NCI-H146 (cell line): ENCODE data around the gene RNF14.
"Not testable (repeated sequence)": the region's sequence is repeated elsewhere in the genome, so short reads cannot be mapped to it uniquely, and the experiment has no call there.

Experiments
- DNase-seq: peaks from one replicate; lab custom pipeline; 2025; lab: John Stamatoyannopoulos, UW

RNF14 gene, protein sequence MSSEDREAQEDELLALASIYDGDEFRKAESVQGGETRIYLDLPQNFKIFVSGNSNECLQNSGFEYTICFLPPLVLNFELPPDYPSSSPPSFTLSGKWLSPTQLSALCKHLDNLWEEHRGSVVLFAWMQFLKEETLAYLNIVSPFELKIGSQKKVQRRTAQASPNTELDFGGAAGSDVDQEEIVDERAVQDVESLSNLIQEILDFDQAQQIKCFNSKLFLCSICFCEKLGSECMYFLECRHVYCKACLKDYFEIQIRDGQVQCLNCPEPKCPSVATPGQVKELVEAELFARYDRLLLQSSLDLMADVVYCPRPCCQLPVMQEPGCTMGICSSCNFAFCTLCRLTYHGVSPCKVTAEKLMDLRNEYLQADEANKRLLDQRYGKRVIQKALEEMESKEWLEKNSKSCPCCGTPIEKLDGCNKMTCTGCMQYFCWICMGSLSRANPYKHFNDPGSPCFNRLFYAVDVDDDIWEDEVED

DNA sequence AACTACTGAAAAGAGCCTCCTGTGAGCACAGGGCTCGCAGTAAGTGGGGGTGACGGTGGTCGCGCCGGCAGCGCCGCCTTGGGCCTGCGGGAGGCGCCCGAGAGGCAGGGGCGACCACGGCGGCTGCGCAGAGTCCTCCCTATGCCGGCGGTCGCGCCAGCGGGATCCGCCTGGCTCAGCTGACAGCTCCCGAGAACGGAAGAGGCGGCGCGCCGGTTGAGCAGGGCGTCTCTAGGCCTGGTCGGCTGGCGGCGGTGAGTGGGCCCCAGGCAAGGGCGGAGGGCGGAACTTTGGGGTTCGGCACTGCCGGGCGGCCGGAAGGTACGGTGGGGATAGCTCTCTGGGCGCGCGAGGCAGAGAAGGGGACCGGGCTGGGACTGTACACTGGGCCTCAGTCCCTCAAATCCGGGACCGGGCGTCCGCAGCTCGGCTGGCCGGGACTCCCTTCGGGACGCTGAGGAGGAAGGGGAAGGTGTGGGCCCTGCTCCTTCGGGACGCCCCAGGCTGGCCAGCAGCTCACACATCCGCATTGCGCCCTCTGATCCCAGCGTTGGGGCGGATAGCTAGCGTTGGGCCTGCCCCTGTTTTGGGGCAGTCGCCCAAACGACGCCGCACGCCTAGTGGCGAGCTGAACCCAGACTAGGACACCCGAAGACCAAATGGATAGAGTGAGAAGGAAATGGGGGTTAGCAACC lies at the start of gene RNF14:
Gene RNF14, plus strand, starts transcription at position 192 of the 695 bp plus-strand sequence. CDS start 4,484 bp downstream, outside the sequence.
- DNase-seq: peak; percentile 83

DNA sequence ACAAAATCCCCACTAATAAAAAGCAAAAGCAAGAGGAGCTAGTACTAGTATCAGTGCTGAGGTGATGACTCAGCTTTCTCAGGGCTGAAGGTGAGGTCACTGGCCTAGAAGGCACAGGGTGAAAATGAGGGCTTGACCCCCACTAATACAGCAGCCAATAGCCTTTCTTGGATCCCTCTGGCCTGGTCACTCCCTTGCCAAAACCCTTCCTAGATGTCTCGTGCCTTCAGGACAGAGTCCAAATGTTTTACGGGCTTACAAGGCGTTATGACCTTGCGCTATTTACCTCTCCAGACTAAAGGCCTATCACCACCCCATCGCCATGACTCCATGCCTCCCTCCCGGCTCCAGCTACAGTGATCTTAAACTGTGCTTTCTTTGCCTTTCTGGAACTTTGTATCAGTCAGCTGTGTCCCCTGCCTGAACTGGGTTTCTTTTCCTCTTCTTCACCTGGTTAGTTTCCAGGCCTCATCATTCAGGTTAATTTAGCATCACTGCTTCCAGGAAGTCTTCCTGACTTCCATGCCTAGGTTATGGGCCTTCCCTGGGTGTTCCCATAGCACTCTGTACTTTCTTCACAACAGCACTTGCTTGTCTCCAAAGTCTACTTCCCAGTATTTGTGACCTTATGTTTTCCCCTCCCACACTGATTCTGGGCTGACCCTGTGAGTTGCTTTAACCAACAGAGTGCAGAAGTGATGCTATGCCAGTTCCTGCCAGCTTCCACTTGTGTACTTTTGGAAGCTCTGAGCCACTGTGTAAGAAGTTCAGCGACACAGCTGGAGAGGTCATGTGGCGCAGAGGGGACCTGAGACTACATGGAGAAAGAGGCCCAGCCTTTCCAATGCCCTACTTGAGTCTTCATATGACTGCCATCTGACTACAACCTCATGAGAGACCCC lies 49.4 kb upstream of the RNF14 start:
- DNase-seq: no peak

DNA sequence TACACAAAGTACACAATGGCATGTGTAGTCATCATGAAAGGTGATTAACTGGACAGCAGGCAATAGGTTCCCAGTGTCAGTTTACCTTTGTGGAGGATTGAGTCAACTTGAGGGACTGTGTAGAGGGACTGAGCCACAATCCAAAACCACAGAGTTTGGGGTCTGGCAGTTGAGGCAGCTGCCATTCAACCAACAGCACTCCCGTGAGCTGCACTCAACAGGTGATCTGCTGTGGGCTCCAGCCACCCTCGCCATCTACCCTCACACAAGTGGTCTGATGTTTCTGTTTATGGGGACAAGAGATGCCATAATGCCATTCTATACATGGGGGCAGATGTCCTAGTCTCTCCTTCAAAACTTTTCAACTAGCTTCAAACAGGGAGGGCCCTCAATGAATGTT lies 48.1 kb upstream of the RNF14 start:
- no peak for DNase-seq

DNA sequence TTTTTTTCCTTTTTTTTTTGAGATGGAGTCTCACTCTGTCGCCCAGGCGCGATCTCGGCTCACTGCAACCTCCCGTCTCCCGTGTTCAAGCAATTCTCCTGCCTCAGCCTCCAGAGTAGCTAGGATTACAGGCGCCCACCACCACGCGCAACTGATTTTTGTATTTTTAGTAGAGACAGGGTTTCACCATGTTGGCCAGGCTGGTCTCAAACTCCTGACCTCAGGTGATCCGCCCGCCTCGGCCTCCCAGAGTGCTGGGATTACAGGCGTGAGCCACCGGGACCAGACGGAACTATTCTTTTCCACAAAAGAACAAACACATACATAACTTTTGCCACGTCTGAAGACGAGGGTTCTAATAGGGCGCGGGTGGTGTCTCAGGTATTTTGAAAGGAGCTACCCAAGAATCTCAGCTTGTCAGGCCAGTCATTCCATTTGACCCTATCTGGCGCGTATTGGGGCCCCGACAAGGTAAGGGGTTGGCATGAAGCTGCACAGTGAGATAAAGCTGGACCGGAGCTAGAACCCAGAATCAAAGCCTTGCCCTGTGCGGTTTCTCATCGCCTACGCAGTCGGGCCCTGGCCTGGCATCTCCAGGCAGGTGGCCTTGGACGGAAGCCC lies 46.0 kb upstream of the RNF14 start:
- not testable (repeated sequence) for DNase-seq

DNA sequence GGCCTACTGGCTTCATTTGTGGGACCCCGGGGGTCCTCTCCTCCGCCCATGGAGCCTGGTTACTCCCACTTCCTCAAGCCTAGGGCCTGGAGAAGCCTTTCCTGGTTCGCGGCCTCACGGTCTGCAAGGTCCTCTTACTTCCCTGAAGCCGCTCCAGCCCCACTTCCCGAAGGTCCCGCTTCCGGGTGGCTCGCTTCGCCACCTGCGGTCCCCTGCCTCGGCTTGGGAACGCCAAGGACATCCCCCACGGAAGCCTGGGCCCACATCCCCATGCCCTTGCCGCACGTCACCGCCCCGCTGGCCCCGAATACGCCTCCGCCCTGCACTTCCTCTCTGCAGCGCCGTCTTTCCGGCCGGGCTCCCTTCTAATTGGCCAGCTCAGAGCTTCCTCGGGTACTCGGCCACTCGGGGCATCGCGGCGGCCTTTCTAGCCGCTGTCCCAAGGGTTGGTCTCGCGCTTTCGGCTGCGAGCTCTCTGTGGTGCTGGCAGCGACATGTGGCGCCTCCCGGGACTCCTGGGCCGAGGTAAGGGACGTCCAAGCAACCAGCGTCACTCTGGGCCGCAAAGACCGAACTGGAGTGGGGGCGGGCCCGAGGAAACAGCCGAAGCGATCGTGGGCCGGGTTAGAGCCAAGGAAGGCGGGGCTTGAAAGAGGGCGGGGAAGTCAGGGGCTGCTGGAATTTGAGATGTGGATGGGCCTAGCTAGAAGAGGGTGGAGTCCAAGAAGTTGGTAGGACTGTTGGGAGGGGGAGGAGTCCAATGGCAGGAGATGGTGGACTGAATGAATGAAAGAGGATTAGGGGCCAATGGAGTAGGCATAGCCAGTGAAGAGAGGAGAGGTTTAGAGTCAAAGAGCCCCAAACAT lies 45.2 kb upstream of the RNF14 start, which contains the start of gene DELE1:
Gene DELE1, plus strand, starts transcription at position 424 of the 866 bp plus-strand sequence. Its CDS starts 71 bp downstream, at position 495.
- peak; percentile 86 for DNase-seq

DNA sequence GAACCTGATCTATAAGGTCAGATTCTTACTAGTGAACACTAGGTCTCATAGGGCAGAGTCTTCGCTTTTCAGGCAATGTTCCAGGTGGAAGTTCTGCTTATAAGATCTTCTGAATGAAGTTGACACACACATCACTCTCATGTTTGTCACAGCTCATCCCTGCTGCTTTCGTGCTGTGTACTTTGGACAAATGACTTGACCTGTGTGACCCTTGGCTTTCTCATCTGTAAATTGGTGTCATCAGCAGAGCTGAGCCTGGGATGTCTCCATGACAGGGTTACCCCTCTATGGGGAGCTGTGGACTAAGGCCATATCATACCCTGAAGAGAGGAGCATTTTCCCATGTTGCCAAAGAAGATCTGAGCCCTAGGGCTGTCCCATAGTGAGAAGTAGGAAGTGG lies 42.5 kb upstream of the RNF14 start:
- DNase-seq: no peak

DNA sequence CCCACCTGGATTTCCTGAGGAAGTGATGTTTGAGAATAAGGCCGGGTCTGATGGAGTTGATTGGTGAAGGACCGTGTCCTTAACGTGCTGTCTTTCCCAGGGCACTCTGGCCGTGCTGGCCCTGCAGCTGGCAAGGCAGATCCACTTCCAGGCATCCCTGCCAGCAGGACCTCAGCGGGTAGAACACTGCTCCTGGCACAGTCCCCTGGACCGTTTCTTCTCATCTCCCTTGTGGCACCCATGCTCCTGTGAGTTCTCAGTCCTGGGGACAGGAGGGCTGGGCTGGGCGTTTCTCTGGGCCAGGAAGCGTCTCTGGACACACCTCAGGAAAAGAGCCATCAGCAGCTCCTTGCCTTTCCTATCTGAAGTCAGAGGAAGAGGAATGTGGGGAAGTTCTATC lies 40.9 kb upstream of the RNF14 start:
- no peak for DNase-seq

DNA sequence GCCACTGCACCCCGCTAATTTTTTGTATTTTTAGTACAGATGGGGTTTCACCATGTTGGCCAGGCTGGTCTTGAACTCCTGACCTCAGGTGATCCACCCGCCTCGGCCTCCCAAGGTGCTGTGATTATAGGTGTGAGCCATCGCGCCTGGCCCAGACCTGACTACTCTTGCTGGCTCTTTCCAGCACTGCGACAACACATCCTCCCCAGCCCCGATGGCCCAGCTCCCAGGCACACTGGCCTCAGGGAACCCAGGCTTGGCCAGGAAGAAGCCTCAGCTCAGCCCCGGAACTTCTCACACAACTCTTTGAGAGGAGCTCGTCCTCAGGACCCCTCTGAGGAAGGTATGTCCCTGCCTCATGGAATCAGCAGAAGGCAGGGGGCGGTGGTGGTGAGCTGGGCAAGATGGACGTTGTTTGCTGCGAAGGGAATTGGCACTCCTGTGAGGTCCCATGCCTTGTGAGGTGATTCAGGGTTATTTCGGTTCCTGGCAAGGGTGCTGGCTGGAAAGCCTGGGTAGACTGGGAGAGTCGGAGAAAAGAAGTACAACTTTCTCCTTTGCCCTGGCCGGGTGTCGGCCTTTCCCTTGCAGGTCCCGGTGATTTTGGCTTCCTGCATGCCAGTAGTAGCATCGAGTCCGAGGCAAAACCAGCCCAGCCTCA lies 39.4 kb upstream of the RNF14 start:
- no peak for DNase-seq

DNA sequence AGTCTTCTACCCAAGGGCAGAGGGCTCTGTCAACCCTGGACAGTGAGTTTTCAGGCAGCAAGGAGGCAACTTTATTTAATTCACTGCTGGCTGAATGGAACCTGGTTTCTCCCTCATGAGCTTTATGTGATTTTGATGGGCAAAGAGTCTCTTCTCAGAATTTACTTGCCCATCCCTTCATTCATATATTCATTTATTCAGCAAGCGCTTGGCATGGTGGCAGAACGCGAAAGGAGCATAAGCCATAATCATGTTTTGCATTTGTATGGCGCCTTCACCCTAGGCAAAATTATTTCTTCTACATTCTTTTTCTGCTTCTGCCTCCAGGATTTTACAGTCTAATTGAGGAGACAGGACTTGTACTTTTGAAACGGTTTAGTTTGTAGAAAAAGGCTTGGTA lies 37.2 kb upstream of the RNF14 start:
- no peak for DNase-seq

DNA sequence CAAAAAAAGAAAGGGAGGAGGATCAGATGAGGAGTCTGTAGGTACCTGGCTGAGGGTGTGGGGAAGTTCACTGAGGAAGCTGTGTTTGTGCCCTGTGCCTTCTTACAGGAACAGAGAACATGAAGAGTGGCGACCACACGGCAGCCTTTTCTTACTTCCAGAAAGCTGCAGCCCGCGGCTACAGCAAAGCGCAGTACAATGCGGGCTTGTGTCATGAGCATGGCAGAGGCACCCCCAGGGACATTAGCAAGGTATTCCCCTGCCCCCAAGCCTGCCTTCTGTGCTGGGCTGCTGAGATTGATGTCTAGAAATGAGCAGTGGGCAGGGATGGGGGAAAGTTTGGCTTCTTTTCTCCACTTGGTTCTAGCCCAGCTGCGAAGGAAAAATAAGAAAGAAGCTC lies 35.8 kb upstream of the RNF14 start:
- DNase-seq: no peak

DNA sequence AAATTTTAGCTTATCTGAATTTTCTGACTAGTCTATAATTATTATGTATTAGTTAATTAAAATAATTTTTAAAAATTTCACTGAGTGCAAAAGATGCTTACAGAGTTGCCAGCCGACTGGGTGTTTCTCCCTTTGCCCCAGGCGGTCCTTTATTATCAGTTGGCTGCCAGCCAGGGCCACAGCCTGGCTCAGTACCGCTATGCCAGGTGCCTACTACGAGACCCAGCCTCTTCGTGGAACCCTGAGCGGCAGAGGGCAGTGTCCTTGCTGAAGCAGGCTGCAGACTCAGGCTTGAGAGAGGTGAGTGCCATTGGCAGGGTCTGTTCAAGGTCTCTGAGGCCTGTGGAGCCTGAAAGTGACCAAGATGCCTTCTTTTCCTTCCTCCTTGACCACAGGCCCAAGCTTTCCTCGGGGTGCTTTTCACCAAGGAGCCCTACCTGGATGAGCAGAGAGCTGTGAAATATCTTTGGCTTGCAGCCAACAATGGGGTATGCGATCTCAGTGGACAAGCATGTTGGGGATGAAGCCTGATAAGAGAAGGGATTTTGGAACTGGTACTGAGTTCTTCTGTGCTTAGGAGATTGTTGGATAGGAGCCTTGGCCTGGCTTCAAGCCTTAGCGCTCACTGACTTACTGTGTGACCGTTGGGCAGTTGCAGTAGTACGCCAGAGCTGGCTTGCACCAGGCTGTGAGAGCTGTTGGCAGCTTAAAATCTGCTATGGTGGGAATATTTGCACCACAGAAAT lies 34.6 kb upstream of the RNF14 start:
- peak; percentile 80 for DNase-seq

DNA sequence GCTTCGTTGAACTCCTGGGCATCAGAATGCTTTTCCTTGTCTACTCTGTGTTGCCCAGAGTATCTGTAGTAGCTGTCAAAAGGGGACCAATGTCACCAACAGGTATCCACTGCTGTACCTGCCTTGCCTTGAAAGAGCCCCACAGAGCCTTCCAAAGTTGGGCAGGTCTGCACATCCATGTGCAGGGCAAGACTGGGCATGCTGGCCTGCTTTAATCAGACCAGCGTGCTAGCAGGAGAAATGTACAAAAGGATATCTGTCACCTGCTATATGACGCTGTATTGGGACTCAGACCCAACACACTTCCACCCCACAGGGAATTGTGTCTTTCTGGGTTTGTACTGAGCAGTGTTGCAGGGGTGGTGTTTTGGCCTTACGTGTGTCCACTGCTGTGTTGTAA lies 33.4 kb upstream of the RNF14 start:
- no peak for DNase-seq

DNA sequence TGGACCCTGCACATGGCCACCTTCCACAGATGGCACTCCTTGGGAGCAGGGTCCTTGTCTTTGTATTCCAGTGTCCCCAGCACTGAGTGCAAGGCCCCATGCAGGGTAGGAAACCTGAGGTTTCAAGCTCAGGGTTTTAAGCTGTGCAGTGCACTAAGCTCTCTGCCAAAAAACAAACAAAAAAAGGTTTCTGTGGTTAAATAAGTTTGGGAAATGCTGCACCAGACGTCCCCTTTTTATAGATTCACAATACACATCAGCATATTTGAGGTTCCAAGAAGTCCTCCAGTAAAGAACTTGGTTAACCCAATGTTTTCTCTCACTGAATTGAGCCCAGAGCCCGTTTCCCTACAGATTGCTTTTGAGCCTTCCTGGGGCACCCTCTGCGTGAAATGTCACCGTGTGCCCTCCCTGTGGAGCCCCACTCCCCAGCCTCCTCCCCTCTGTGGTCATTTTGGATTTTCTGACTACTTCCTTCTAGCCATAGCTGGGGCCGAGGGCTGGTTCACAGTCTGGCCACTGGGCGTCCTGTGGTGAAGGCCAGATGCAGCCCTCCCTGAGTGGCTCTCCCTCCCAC lies 28.1 kb upstream of the RNF14 start:
- DNase-seq: no peak

DNA sequence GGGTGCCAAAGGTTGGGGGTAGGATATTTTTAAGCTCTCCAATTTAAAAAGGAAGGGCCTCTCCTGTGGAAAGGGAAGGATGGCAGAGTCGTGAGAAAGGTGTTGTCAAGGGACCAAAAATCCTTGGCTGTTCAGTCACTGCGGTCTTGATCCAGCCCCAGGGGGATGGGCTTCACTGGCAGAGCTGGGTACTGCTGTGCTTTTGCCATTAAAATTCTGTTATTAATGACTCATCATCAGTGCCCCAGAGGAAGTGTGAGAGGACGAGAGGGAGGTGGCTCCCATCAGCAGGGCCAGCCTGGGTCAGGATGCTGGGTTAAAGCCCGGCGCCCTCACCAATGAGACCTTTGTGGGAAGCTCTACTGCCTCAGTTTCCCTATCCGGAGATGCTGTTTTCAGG lies 27.6 kb upstream of the RNF14 start:
- DNase-seq: no peak

DNA sequence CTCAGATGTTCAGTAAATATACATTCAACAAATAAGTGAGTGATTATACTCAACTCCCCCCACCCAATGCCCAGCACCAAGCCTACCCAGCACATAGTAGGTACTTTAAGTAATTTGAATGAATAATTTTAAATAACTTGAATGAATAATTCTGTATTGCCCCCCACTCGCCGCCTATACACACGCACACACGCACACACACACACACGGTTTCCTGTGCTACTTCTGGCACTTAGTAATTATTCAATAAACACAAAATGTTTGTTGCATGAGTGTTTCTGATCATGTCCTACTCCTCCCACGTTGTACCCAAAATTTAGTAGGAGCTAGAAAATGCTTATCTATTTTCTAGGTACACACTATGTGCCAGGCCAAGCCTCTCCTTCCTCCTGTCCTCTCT lies 27.1 kb upstream of the RNF14 start:
- no peak for DNase-seq

DNA sequence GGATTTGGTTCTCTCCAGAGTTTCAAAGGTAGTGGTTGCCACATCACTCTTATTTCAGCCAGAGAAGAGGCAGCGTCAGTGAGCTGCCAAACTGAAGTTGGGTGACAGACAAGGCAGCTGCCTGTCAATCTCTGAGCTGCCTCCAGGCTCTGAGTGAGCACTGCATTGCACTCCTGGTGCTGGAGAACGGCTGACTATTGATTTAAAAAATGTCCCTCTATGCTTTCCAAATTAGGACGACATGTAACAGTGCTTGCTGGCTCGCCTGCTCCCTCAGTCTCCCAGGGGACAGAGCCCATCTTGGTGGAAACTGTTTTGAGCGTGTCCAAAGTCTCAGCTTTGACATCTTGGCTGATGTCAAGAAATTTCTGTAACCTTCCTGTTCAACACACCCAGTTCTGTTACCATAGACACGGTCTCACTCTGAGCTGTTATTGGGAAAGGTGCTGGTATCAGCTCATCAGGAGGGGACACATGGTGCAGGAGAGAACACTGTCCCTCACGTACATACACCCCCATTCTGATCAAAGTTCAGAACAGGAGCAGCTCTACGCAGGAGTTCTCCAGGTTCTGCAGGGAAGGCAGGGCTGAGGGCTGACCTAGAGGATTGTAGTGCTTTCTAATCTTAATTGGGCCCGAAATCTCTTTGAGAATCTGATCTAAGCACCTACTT lies 26.6 kb upstream of the RNF14 start:
- DNase-seq: no peak

DNA sequence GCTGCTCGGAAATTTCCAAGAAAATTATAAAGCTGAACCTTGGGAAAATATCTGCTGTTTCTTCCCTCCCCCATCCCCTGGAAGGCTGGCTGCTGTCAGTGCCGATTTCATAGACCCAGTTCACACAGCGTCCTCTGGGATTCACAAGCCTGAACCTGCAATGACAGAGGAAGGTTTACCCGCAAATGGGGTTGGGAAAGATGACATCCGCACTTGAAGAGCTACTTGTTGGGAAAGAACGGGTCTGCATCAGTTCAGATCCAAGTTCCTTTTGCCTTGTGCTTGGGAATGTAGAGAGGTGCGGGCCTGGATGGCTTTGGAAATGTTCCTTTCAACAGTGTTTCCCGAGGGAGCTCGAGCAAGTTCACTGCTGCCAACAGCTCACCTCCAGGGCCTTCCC lies 24.8 kb upstream of the RNF14 start:
- DNase-seq: no peak

DNA sequence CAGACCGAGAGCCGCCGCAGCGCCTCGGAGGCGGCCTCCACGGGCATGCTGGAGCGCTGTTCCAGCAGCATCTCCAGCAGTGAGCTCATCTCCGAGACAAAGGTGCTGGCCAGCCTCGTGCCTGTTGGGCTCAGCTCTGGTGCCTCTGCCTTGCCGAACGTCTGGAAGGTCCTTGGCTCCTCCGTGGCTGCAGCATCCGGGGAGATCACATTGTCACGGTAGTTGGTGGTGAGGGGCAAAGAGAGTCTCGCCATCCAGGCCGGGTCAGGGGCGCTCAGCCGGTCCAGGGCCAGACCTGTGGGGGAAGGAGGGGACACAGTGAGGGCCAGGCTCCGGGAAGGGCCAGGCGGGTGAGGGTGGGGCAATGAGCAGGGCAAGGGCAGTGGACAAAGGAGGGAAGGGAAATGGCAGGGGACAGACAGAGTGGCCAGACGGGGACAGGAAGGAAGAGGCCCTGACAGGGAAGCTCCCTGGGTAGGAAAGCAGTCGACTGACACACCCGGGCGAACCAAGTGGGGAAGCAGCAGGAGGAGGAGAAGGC lies 23.3 kb upstream of the RNF14 start:
- no peak for DNase-seq
